Neutrophil (primary cell): ENCODE results near the gene KIAA0930.
"Not testable (repeated sequence)": the region's sequence is repeated elsewhere in the genome, so short reads cannot be mapped to it uniquely, and the experiment has no call there.

Source experiments
- H3K27ac ChIP-seq: fragments of 200-600 bp; sonication (generic); 2 replicates; pipeline ENCODE4 v1.5.1; 2016; ENCODE audit warnings: mild to moderate bottlenecking, moderate library complexity
- H3K27me3 ChIP-seq: fragments of 200-600 bp; sonication (generic); 2 replicates; pipeline ENCODE4 v1.6.0; 2016; ENCODE audit warnings: mild to moderate bottlenecking
- H3K36me3 ChIP-seq: fragments of 200-600 bp; sonication (generic); 2 replicates; pipeline ENCODE4 v1.5.1; 2017
- H3K4me1 ChIP-seq, 2 experiments: fragments of 200-600 bp in 1 of 2; sonication (generic) in 1 of 2; 1 replicate in 1 of 2; 2 replicates in 1 of 2; pipeline versions ENCODE4 v1.5.1 to v1.6.1; 2013 to 2016; ENCODE audit warnings: low read depth in 1 of 2, low read length in 1 of 2, mild to moderate bottlenecking in 1 of 2, moderate library complexity in 1 of 2; ENCODE audit not compliant: control insufficient read depth in 1 of 2, insufficient read depth in 1 of 2
- H3K4me3 ChIP-seq, 2 experiments: fragments of 200-600 bp in 1 of 2; sonication (generic) in 1 of 2; 1 replicate in 1 of 2; 2 replicates in 1 of 2; pipeline ENCODE4 v1.5.1; 2013 to 2016; ENCODE audit warnings: low read depth in 1 of 2, low read length in 1 of 2, mild to moderate bottlenecking in 1 of 2, moderate library complexity in 1 of 2
- H3K9me3 ChIP-seq: fragments of 200-600 bp; sonication (generic); 2 replicates; pipeline ENCODE4 v1.5.1; 2016
- CTCF ChIP-seq: fragments of 200-600 bp; sonication (generic); IDR thresholded peaks from 2 replicates; pipeline ENCODE4 v1.5.1; 2016; ENCODE audit warnings: antibody characterized with exemption

The KIAA0930 gene

DNA sequence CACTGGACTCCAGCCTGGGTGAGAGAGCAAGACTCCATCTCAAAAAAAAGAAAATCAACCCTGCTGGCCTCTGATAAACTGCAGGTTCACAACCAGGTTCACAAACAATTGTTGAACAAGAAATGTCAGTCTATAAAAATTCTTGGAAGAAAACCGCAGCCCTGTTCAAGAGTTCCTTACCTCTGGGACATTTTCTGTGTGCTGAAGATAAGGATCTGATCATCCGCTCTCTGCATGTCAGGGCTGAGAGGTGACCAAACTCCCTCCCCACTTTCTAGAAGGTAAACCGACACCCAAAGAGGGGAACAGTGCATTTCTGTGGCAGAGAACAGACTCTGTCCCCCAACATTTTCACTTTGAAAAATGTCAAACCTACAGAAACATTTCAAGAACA lies 39.9 kb upstream of the KIAA0930 start:
- H3K4me3 ChIP-seq, result no peak overlapping the region
- H3K27ac ChIP-seq, result peak overlapping the region; percentile 79
- H3K4me1 ChIP-seq, result peaks cover 24 to 31% of the 10 kb centered on the region in 2 experiments
- TF ChIP-seq CTCF, result no peak
- no peaks in the 10 kb centered on the region for H3K9me3 ChIP-seq
- H3K36me3 ChIP-seq, result no peaks in the 10 kb centered on the region
- peaks cover 25% of the 10 kb centered on the region for H3K27me3 ChIP-seq

DNA sequence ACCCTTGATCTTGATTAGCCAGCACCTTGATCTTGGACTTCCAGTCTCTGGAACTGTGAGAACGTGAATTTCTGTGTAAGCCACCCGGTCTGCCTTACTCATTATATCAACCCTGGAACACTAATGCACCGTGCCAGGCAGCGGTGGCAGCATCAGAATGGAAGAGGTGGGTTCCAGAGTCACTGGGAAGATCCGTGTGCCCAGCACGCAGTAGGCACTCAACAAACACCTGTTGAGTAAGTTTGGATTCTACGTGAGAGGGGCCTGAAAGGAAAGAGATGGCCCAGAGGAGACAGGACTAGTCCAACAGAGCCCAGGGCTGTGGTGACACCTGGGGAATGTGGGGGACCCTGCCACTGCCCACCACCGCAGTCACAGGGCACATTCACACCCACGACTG lies 37.4 kb upstream of the KIAA0930 start:
- TF ChIP-seq CTCF, result no peak
- Histone ChIP-seq H3K27ac (no peak overlapping the region), H3K4me1 (peaks cover 16 to 17% of the 10 kb centered on the region in 2 experiments), H3K36me3 (no peaks in the 10 kb centered on the region), H3K9me3 (no peaks in the 10 kb centered on the region), H3K27me3 (peaks cover 3% of the 10 kb centered on the region), H3K4me3 (no peak overlapping the region)

DNA sequence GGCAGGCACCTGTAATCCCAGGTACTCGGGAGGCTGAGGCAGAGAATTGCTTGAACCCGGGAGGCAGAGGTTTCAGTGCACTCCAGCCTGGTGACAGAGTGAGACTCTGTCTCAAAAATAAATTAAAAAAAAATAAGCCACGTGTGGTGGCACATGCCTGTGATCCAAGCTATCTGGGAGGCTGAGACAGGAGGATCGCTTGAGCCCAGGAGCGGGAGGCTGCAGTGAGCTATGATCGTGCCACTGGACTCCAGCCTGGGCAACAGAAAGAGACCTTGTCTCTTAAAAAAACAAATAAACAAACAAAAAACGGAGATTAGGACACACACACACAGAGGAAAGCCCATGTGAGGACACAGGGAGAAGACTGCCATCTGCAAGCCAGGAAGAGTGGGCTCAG lies 37.0 kb upstream of the KIAA0930 start:
- not testable (repeated sequence) for H3K4me3 ChIP-seq, H3K36me3 ChIP-seq, H3K27me3 ChIP-seq, H3K9me3 ChIP-seq, H3K27ac ChIP-seq
- H3K4me1 ChIP-seq, result peaks cover 16 to 17% of the 10 kb centered on the region in 2 experiments

DNA sequence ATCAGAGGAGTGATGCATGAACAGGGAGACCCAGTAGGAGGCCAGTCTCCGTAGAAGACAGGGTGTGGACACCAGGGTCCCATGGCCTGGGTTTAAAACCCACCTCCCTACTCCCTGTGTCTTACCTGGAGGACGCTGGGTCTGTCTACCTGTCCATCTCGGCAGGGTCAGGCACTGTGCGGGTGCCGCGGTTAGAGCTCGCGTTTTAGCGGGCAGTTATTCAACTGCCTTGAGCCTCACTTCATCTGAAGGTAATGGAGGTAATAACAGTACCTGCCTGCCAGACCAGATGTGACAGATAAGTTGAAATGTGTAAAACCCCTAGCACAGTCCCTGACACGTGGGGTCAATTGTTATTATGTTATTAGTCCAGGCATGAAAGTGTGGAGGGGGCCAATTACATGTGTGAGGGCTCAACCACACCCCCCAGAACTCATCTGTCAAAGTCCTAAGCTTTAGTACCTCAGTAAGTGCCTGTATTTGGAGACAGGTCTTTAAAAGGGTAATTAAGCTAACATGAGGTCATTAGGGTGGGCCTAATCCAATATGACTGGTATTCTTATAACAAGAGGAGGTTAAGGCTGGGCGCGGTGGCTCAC lies 35.9 kb upstream of the KIAA0930 start:
- no peaks in the 10 kb centered on the region for H3K36me3 ChIP-seq
- no peak for TF ChIP-seq CTCF
- no peak overlapping the region for H3K4me3 ChIP-seq
- no peak overlapping the region for H3K27ac ChIP-seq
- H3K9me3 ChIP-seq, result no peaks in the 10 kb centered on the region
- H3K27me3 ChIP-seq, result peaks cover 7% of the 10 kb centered on the region
- peaks cover 16 to 17% of the 10 kb centered on the region in 2 experiments for H3K4me1 ChIP-seq

- no peak for TF ChIP-seq CTCF
- Histone ChIP-seq H3K4me3 (no peak overlapping the region), H3K27ac (no peak overlapping the region), H3K27me3 (peaks cover 30% of the 10 kb centered on the region), H3K36me3 (no peaks in the 10 kb centered on the region), H3K4me1 (peaks cover 10 to 12% of the 10 kb centered on the region in 2 experiments), H3K9me3 (no peaks in the 10 kb centered on the region)
These were observed 32.9 kb upstream of the KIAA0930 start for GRCh38 chr22:45273452-45274075.

- Histone ChIP-seq H3K4me3 (no peak overlapping the region), H3K27me3 (peaks cover 35% of the 10 kb centered on the region), H3K4me1 (peaks cover 11 to 17% of the 10 kb centered on the region in 2 experiments), H3K27ac (no peak overlapping the region), H3K9me3 (no peaks in the 10 kb centered on the region), H3K36me3 (no peaks in the 10 kb centered on the region)
- no peak for TF ChIP-seq CTCF
These were observed 31.8 kb upstream of the KIAA0930 start for GRCh38 chr22:45272498-45272897.
